Trophoblast cell (in vitro differentiated cells and primary cell): Measurements from ENCODE around the gene ZWILCH.

Experiments
- DNase-seq, 2 donors: peaks; one replicate each; pipeline ENCODE4 v3.0.0-alpha.2; 2016
- H2AFZ ChIP-seq: 2 replicates; pipeline ENCODE4 v1.6.1; 2013; ENCODE audit warnings: low read length, moderate library complexity, mild to moderate bottlenecking; ENCODE audit not compliant: insufficient read depth, poor library complexity
- H2AK5ac ChIP-seq: 2 replicates; pipeline ENCODE4 v1.6.1; 2013; ENCODE audit warnings: mild to moderate bottlenecking, low read length
- H2BK120ac ChIP-seq: 2 replicates; pipeline ENCODE4 v1.6.1; 2013; ENCODE audit warnings: low read length, mild to moderate bottlenecking, moderate library complexity; ENCODE audit not compliant: insufficient read depth, poor library complexity
- H2BK12ac ChIP-seq: 2 replicates; pipeline ENCODE4 v1.6.1; 2013; ENCODE audit warnings: mild to moderate bottlenecking, low read length, moderate library complexity
- H2BK5ac ChIP-seq: 2 replicates; pipeline ENCODE4 v1.6.1; 2013; ENCODE audit warnings: low read length, low read depth, moderate library complexity, mild to moderate bottlenecking; ENCODE audit not compliant: poor library complexity
- H3K14ac ChIP-seq: 2 replicates; pipeline ENCODE4 v1.6.1; 2013; ENCODE audit warnings: mild to moderate bottlenecking, low read length
- H3K18ac ChIP-seq: 2 replicates; pipeline ENCODE4 v1.6.1; 2013; ENCODE audit warnings: mild to moderate bottlenecking, low read length
- H3K23ac ChIP-seq: 2 replicates; pipeline ENCODE4 v1.6.1; 2013; ENCODE audit warnings: low read length
- H3K27ac ChIP-seq: 2 replicates; pipeline ENCODE4 v1.5.1; 2013; ENCODE audit warnings: low read depth, mild to moderate bottlenecking, inconsistent platforms, low read length, moderate library complexity
- H3K27me3 ChIP-seq: 2 replicates; pipeline ENCODE4 v1.6.1; 2013; ENCODE audit warnings: inconsistent platforms, mild to moderate bottlenecking, low read length, moderate library complexity; ENCODE audit not compliant: insufficient read depth
- H3K36me3 ChIP-seq, 2 experiments: 1 replicate in 1 of 2; 2 replicates in 1 of 2; pipeline ENCODE4 v1.6.1; 2013; ENCODE audit warnings: low read length in 2 of 2, mild to moderate bottlenecking in 2 of 2, moderate library complexity in 1 of 2; ENCODE audit not compliant: insufficient read depth in 2 of 2, control insufficient read depth in 1 of 2
- H3K4ac ChIP-seq: 2 replicates; pipeline ENCODE4 v1.6.1; 2013; ENCODE audit warnings: low read depth, mild to moderate bottlenecking, low read length, moderate library complexity
- H3K4me1 ChIP-seq, 2 experiments: 1 replicate in 1 of 2; 2 replicates in 1 of 2; pipeline ENCODE4 v1.6.1; 2013; ENCODE audit warnings: low read length in 2 of 2, mild to moderate bottlenecking in 2 of 2, moderate library complexity in 1 of 2; ENCODE audit not compliant: insufficient read depth in 2 of 2, control insufficient read depth in 1 of 2
- H3K4me2 ChIP-seq: 2 replicates; pipeline ENCODE4 v1.6.1; 2013; ENCODE audit warnings: inconsistent platforms, mild to moderate bottlenecking, low read length, moderate library complexity
- H3K4me3 ChIP-seq: 2 replicates; pipeline ENCODE4 v1.5.1; 2013; ENCODE audit warnings: mild to moderate bottlenecking, low read depth, low read length, inconsistent platforms
- H3K79me1 ChIP-seq: one replicate; pipeline ENCODE4 v1.6.1; 2013; ENCODE audit warnings: low read length
- H3K79me2 ChIP-seq: 2 replicates; pipeline ENCODE4 v1.6.1; 2013; ENCODE audit warnings: low read length, mild to moderate bottlenecking; ENCODE audit not compliant: control insufficient read depth, insufficient read depth, poor library complexity
- H3K9ac ChIP-seq: 2 replicates; pipeline ENCODE4 v1.6.1; 2013; ENCODE audit warnings: mild to moderate bottlenecking, low read length
- H3K9me3 ChIP-seq: 2 replicates; pipeline ENCODE4 v1.6.1; 2013; ENCODE audit warnings: low read depth, mild to moderate bottlenecking, control low read depth, inconsistent platforms, low read length; ENCODE audit not compliant: insufficient read depth
- H4K12ac ChIP-seq: 2 replicates; pipeline ENCODE4 v1.6.1; 2013; ENCODE audit warnings: low read depth, mild to moderate bottlenecking, low read length, moderate library complexity
- H4K8ac ChIP-seq: 2 replicates; pipeline ENCODE4 v1.6.1; 2013; ENCODE audit warnings: low read depth, mild to moderate bottlenecking, low read length, moderate library complexity
- H4K91ac ChIP-seq: one replicate; pipeline ENCODE4 v1.6.1; 2013; ENCODE audit warnings: low read depth, mild to moderate bottlenecking, low read length, moderate library complexity
- WGBS: extraction: QIAGEN DNeasy Blood & Tissue Kit; methylation state at CpG from one replicate; pipeline ENCODE4 v1.1.7; 2013; ENCODE audit warnings: missing lambda C conversion rate; ENCODE audit not compliant: insufficient read length, insufficient coverage; ENCODE audit errors: extremely low coverage; 5-methylcytosine and 5-hydroxymethylcytosine counted together

ZWILCH gene

GRCh38 chr15:66523926-66524325, 18.8 kb downstream of the ZWILCH start:
- Histone ChIP-seq H4K91ac (no peak overlapping the region), H3K4me1 (no peaks in the 10 kb centered on the region), H2BK5ac (no peak overlapping the region), H4K8ac (no peak overlapping the region), H3K4me2 (no peak overlapping the region), H3K9me3 (no peaks in the 10 kb centered on the region), H3K27ac (no peak overlapping the region), H2BK12ac (no peak overlapping the region), H4K12ac (no peak overlapping the region), H3K23ac (no peak overlapping the region), H3K9ac (no peak overlapping the region), H2AFZ (no peak overlapping the region), H3K4ac (no peak overlapping the region), H2AK5ac (no peak overlapping the region), H3K14ac (no peak overlapping the region), H3K79me1 (no peaks in the 10 kb centered on the region), H2BK120ac (no peak overlapping the region), H3K36me3 (peaks cover 14 to 23% of the 10 kb centered on the region in 2 experiments), H3K27me3 (no peaks in the 10 kb centered on the region), H3K4me3 (no peak overlapping the region), H3K79me2 (no peaks in the 10 kb centered on the region), H3K18ac (no peak overlapping the region)
- no peak for DNase-seq
- WGBS, result no CpG with 5 or more reads among the region's 3 CpGs

GRCh38 chr15:66524838-66525237, 19.7 kb downstream of the ZWILCH start:
- Histone ChIP-seq H3K23ac (no peak overlapping the region), H3K4me2 (no peak overlapping the region), H2BK12ac (no peak overlapping the region), H3K18ac (no peak overlapping the region), H3K79me2 (no peaks in the 10 kb centered on the region), H3K27ac (no peak overlapping the region), H3K36me3 (peaks cover 16 to 23% of the 10 kb centered on the region in 2 experiments), H3K14ac (no peak overlapping the region), H3K9me3 (no peaks in the 10 kb centered on the region), H3K4me1 (no peaks in the 10 kb centered on the region), H3K4me3 (no peak overlapping the region), H2AK5ac (no peak overlapping the region), H3K27me3 (no peaks in the 10 kb centered on the region), H2AFZ (no peak overlapping the region), H2BK5ac (no peak overlapping the region), H4K12ac (no peak overlapping the region), H2BK120ac (no peak overlapping the region), H4K91ac (no peak overlapping the region), H3K9ac (no peak overlapping the region), H3K79me1 (no peaks in the 10 kb centered on the region), H3K4ac (no peak overlapping the region), H4K8ac (no peak overlapping the region)
- WGBS, result no CpG with 5 or more reads among the region's 4 CpGs
- DNase-seq, result no peak

GRCh38 chr15:66535056-66535455, 29.9 kb downstream of the ZWILCH start:
- Histone ChIP-seq H3K18ac (no peak overlapping the region), H3K4me3 (no peak overlapping the region), H4K12ac (no peak overlapping the region), H2BK12ac (no peak overlapping the region), H3K4me1 (no peaks in the 10 kb centered on the region), H3K27ac (no peak overlapping the region), H3K4ac (no peak overlapping the region), H3K9me3 (no peaks in the 10 kb centered on the region), H4K8ac (no peak overlapping the region), H3K4me2 (no peak overlapping the region), H3K79me1 (no peaks in the 10 kb centered on the region), H4K91ac (no peak overlapping the region), H2AFZ (no peak overlapping the region), H2BK120ac (no peak overlapping the region), H3K14ac (no peak overlapping the region), H3K27me3 (no peaks in the 10 kb centered on the region), H2AK5ac (no peak overlapping the region), H3K23ac (no peak overlapping the region), H2BK5ac (no peak overlapping the region), H3K79me2 (no peaks in the 10 kb centered on the region), H3K36me3 (peaks cover 6 to 7% of the 10 kb centered on the region in 2 experiments), H3K9ac (no peak overlapping the region)
- WGBS, result no CpG with 5 or more reads among the region's 9 CpGs
- peak; percentile 69 to 95 for DNase-seq

- Histone ChIP-seq H2BK120ac (no peak overlapping the region), H2AFZ (no peak overlapping the region), H3K27me3 (no peaks in the 10 kb centered on the region), H4K8ac (no peak overlapping the region), H4K12ac (no peak overlapping the region), H2BK5ac (no peak overlapping the region), H3K4me2 (no peak overlapping the region), H3K14ac (no peak overlapping the region), H3K23ac (no peak overlapping the region), H3K18ac (no peak overlapping the region), H3K4me1 (no peaks in the 10 kb centered on the region), H3K4me3 (no peak overlapping the region), H2AK5ac (no peak overlapping the region), H3K9me3 (no peaks in the 10 kb centered on the region), H3K9ac (no peak overlapping the region), H3K27ac (no peak overlapping the region), H3K4ac (no peak overlapping the region), H2BK12ac (no peak overlapping the region), H3K79me2 (no peaks in the 10 kb centered on the region), H3K79me1 (no peaks in the 10 kb centered on the region), H3K36me3 (peaks cover 8 to 14% of the 10 kb centered on the region in 2 experiments), H4K91ac (no peak overlapping the region)
- no CpG with 5 or more reads among the region's 4 CpGs for WGBS
- no peak for DNase-seq
These were observed 37.8 kb downstream of the ZWILCH start for GRCh38 chr15:66542896-66543295.
